ENCODE measurements around the gene SMIM26.

The SMIM26 gene

GRCh38 chr20:18585134-18585533, 17.9 kb downstream of the SMIM26 start:
- no peak for DNase-seq

- peak; percentile 96 for DNase-seq
These were observed 20.7 kb downstream of the SMIM26 start, which contains the start of gene DTD1 for GRCh38 chr20:18587665-18588573. DTD1 (plus strand) TSS chr20:18588054; CDS start chr20:18588073, 19 bp downstream.

- DNase-seq, result peak; percentile 44
These were observed 21.3 kb downstream of the SMIM26 start for GRCh38 chr20:18588574-18588933.

- DNase-seq, result peak; percentile 42
These were observed 22.9 kb downstream of the SMIM26 start for GRCh38 chr20:18589941-18590674.

GRCh38 chr20:18596270-18596669, 29.0 kb downstream of the SMIM26 start:
- DNase-seq, result no peak

- DNase-seq, result no peak
These were observed 42.5 kb downstream of the SMIM26 start for GRCh38 chr20:18609741-18610140.

- no peak for DNase-seq
These were observed 44.3 kb downstream of the SMIM26 start for GRCh38 chr20:18611492-18611891.

DNA sequence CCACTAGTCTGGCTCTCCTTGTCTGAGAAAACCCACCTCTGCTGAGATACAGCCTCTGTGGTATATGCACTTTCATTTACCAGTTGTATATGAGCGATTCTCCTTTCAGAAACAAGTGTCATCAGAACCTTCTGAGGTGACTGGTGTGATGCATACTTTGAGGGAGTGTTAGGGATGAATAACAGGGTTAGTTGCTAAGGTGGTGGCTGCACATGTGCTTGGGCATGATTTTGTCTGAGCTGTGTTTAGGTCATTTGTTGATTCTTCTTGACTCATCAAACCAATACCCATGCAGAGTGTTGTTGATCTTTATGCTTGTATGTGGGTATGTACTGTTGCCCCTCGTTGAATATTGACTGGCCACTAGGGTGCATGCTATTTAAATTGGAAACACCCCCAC, 46.3 kb downstream of the SMIM26 start:
- DNase-seq, result no peak

GRCh38 chr20:18614244-18614643, 47.0 kb downstream of the SMIM26 start:
- DNase-seq, result no peak

- no peak for DNase-seq
These were observed 47.9 kb downstream of the SMIM26 start for GRCh38 chr20:18615020-18615650.

Data from hematopoietic multipotent progenitor cell treated with erythropoietin and hydrocortisone succinate and interleukin-3 and kit ligand, for 4 days (in vitro differentiated cells).